ENCODE measurements around the gene FZD1.
A peak's percentile ranks its signal among the peaks of the same experiment; 100 is the strongest.

FZD1 gene

GRCh38 chr7:91264046-91264923 is at the start of gene FZD1:
Gene FZD1, plus strand, starts transcription at chr7:91264433. Its CDS starts 448 bp downstream, at chr7:91264881.
- H3K9ac ChIP-seq (ENCODE audit: low read length), result peak within 1 kb of the TSS; percentile 82
- H3K4me1 ChIP-seq (ENCODE audit: control insufficient read depth, insufficient read depth, low read length), result peaks cover 20% of the 10 kb centered on the region
- H3K4me3 ChIP-seq (ENCODE audit: low read length), result peak within 1 kb of the TSS; percentile 89
- H3K36me3 ChIP-seq (ENCODE audit: control insufficient read depth, insufficient read depth, low read length), result no peaks in the 10 kb centered on the region
- H3K9me3 ChIP-seq (ENCODE audit: control insufficient read depth, low read length), result no peaks in the 10 kb centered on the region
- H3K27me3 ChIP-seq (ENCODE audit: control insufficient read depth, insufficient read depth, low read length), result peaks cover 18% of the 10 kb centered on the region

DNA sequence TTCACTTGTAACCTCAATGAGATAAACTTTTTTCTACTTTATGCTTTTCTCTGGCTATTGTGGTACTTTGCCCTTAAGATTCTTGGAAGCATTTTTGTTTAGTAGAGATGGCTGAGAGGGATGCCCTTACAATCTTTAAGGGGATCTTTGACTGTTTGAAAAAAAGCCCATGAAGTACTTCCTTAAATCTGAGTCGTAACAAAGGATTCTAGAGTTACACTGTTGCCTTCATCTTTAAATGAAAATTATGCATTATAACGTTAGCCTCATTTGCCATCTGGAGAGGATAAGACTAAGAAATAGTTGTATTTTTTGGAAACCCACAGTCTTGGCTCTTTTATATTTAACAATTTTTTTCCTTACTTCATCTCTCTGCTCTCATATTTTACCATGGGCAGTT is 37.8 kb upstream of the FZD1 start:
- Histone ChIP-seq H3K9me3 (ENCODE audit: control insufficient read depth, low read length) (no peaks in the 10 kb centered on the region), H3K36me3 (ENCODE audit: control insufficient read depth, insufficient read depth, low read length) (no peaks in the 10 kb centered on the region), H3K9ac (ENCODE audit: low read length) (no peak overlapping the region), H3K4me1 (ENCODE audit: control insufficient read depth, insufficient read depth, low read length) (no peaks in the 10 kb centered on the region), H3K4me3 (ENCODE audit: low read length) (no peak overlapping the region), H3K27me3 (ENCODE audit: control insufficient read depth, insufficient read depth, low read length) (no peaks in the 10 kb centered on the region)

GRCh38 chr7:91228327-91228726 is 35.9 kb upstream of the FZD1 start:
- Histone ChIP-seq H3K27me3 (ENCODE audit: control insufficient read depth, insufficient read depth, low read length) (no peaks in the 10 kb centered on the region), H3K4me3 (ENCODE audit: low read length) (no peak overlapping the region), H3K36me3 (ENCODE audit: control insufficient read depth, insufficient read depth, low read length) (no peaks in the 10 kb centered on the region), H3K9me3 (ENCODE audit: control insufficient read depth, low read length) (no peaks in the 10 kb centered on the region), H3K4me1 (ENCODE audit: control insufficient read depth, insufficient read depth, low read length) (no peaks in the 10 kb centered on the region), H3K9ac (ENCODE audit: low read length) (no peak overlapping the region)

DNA sequence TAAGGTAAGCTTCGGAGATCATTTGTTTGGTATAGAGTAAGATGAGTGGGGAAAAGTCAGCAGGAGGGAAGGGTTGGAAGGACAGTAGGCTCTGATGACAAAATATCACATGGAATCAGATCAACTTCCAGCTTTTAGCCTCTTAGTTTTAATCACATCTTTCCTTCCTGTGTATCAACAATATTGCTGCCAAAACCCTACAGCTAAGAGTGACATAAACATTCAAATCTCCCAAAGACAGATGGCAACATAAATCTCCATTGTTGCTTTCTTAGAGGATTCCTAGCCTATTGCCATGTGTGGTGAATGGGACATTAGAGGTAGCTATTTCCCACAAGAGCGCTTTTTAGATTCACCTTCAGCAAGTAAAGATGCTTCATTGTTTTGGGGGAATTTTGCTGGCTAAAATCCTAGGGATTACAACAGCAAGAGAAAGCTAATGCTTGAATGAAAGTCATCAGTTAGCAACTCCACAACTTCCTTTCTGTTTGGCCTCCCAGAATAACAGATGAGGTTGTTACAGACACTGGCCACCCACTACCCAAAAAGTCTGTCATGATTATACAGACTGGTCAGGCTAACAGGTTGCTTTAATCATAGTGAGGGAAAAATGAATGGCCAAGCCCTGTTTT is 35.2 kb upstream of the FZD1 start:
- H3K27me3 ChIP-seq (ENCODE audit: control insufficient read depth, insufficient read depth, low read length), result no peaks in the 10 kb centered on the region
- H3K4me3 ChIP-seq (ENCODE audit: low read length), result no peak overlapping the region
- no peaks in the 10 kb centered on the region for H3K36me3 ChIP-seq (ENCODE audit: control insufficient read depth, insufficient read depth, low read length)
- H3K4me1 ChIP-seq (ENCODE audit: control insufficient read depth, insufficient read depth, low read length), result no peaks in the 10 kb centered on the region
- no peak overlapping the region for H3K9ac ChIP-seq (ENCODE audit: low read length)
- no peaks in the 10 kb centered on the region for H3K9me3 ChIP-seq (ENCODE audit: control insufficient read depth, low read length)

DNA sequence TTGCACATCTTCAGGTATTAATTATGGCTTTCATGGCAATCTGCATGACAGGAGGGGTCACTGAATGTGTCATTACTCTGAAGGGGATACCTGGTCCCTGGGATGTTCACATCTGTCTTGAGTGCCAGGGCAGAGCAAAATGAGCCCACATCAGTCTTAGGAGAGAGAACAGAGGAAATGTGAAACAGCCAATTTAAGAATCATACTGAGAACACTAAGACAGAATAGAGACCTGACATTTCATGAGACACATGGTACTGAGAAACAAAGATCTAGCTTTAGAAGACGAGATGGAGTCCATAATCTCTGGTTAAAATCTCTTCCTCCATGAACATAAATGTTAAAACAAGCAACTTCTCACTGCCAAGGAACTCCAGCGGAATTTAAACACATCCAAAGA is 34.1 kb upstream of the FZD1 start:
- H3K9ac ChIP-seq (ENCODE audit: low read length), result no peak overlapping the region
- H3K4me1 ChIP-seq (ENCODE audit: control insufficient read depth, insufficient read depth, low read length), result no peaks in the 10 kb centered on the region
- no peaks in the 10 kb centered on the region for H3K27me3 ChIP-seq (ENCODE audit: control insufficient read depth, insufficient read depth, low read length)
- H3K9me3 ChIP-seq (ENCODE audit: control insufficient read depth, low read length), result no peaks in the 10 kb centered on the region
- no peak overlapping the region for H3K4me3 ChIP-seq (ENCODE audit: low read length)
- no peaks in the 10 kb centered on the region for H3K36me3 ChIP-seq (ENCODE audit: control insufficient read depth, insufficient read depth, low read length)

DNA sequence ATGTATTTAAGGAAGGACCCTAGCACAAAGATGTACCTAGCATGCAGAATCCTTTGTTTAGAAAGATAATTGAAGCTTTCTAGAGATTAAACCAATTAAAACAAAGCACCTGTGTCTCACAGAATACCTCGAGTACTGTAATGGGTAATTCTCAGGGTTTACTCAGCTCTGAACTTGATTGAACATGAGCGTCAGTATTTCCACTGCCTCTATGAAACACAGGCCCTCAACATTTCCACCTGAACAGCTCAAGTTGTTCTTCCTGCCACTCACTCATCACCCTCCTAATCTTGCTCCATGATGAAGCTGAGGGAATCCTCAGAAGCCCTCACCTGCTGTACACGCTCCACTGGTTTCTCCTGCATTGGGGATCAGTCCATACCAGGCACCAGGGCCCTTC is 33.7 kb upstream of the FZD1 start:
- no peaks in the 10 kb centered on the region for H3K4me1 ChIP-seq (ENCODE audit: control insufficient read depth, insufficient read depth, low read length)
- H3K9me3 ChIP-seq (ENCODE audit: control insufficient read depth, low read length), result no peaks in the 10 kb centered on the region
- H3K27me3 ChIP-seq (ENCODE audit: control insufficient read depth, insufficient read depth, low read length), result no peaks in the 10 kb centered on the region
- H3K9ac ChIP-seq (ENCODE audit: low read length), result no peak overlapping the region
- no peak overlapping the region for H3K4me3 ChIP-seq (ENCODE audit: low read length)
- H3K36me3 ChIP-seq (ENCODE audit: control insufficient read depth, insufficient read depth, low read length), result no peaks in the 10 kb centered on the region

DNA sequence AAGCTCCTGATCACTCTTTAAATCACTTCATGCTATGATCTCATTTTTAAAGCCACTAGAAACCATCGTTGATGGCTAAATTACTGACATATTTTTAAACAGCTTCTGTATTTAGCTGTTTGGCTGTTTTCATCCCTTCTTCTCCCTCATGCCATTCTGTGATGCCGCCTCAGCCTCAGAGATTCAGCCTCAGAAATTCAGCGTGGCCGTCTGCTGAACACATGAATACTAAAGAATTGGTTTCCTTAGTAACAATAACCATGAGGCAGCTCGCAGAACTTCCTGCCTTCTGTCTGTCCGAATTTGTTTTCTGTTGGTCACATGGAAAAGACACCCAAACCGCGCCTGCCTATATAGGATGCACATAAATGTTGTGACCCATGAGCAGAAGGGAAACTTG is 31.0 kb upstream of the FZD1 start:
- no peaks in the 10 kb centered on the region for H3K4me1 ChIP-seq (ENCODE audit: control insufficient read depth, insufficient read depth, low read length)
- H3K9ac ChIP-seq (ENCODE audit: low read length), result no peak overlapping the region
- H3K36me3 ChIP-seq (ENCODE audit: control insufficient read depth, insufficient read depth, low read length), result no peaks in the 10 kb centered on the region
- H3K4me3 ChIP-seq (ENCODE audit: low read length), result no peak overlapping the region
- H3K27me3 ChIP-seq (ENCODE audit: control insufficient read depth, insufficient read depth, low read length), result no peaks in the 10 kb centered on the region
- no peaks in the 10 kb centered on the region for H3K9me3 ChIP-seq (ENCODE audit: control insufficient read depth, low read length)

GRCh38 chr7:91235211-91235832 is 28.9 kb upstream of the FZD1 start:
- Histone ChIP-seq H3K4me3 (ENCODE audit: low read length) (no peak overlapping the region), H3K36me3 (ENCODE audit: control insufficient read depth, insufficient read depth, low read length) (no peaks in the 10 kb centered on the region), H3K27me3 (ENCODE audit: control insufficient read depth, insufficient read depth, low read length) (peaks cover 2% of the 10 kb centered on the region), H3K9me3 (ENCODE audit: control insufficient read depth, low read length) (no peaks in the 10 kb centered on the region), H3K9ac (ENCODE audit: low read length) (no peak overlapping the region), H3K4me1 (ENCODE audit: control insufficient read depth, insufficient read depth, low read length) (no peaks in the 10 kb centered on the region)

DNA sequence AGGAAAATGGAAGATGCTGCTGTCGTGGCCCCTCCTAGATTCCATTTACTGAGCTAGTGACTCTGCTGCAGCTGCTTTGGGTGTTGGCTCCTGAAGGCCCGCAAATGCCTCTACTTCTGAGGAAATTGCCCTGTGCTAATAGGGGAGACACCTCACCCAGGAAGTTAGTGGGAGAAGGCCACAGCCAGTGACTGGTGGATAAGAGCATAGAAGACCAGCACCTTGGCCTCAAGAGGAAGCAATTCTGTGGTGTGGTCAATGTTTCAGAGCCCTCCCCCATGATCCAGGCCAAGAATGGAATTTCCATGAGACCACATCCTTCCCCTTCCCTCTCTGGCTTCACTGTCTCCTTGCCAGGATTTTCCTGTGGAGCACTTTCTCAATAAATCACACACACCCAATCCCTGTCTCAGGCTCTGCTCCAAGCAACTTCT is 25.0 kb upstream of the FZD1 start:
- H3K9me3 ChIP-seq (ENCODE audit: control insufficient read depth, low read length), result no peaks in the 10 kb centered on the region
- no peaks in the 10 kb centered on the region for H3K36me3 ChIP-seq (ENCODE audit: control insufficient read depth, insufficient read depth, low read length)
- H3K4me1 ChIP-seq (ENCODE audit: control insufficient read depth, insufficient read depth, low read length), result no peaks in the 10 kb centered on the region
- H3K4me3 ChIP-seq (ENCODE audit: low read length), result no peak overlapping the region
- no peak overlapping the region for H3K9ac ChIP-seq (ENCODE audit: low read length)
- H3K27me3 ChIP-seq (ENCODE audit: control insufficient read depth, insufficient read depth, low read length), result peaks cover 3% of the 10 kb centered on the region

- Histone ChIP-seq H3K9ac (ENCODE audit: low read length) (no peak overlapping the region), H3K36me3 (ENCODE audit: control insufficient read depth, insufficient read depth, low read length) (no peaks in the 10 kb centered on the region), H3K27me3 (ENCODE audit: control insufficient read depth, insufficient read depth, low read length) (peaks cover 3% of the 10 kb centered on the region), H3K4me1 (ENCODE audit: control insufficient read depth, insufficient read depth, low read length) (no peaks in the 10 kb centered on the region), H3K9me3 (ENCODE audit: control insufficient read depth, low read length) (no peaks in the 10 kb centered on the region), H3K4me3 (ENCODE audit: low read length) (no peak overlapping the region)
These were observed 24.5 kb upstream of the FZD1 start for GRCh38 chr7:91239772-91240171.

DNA sequence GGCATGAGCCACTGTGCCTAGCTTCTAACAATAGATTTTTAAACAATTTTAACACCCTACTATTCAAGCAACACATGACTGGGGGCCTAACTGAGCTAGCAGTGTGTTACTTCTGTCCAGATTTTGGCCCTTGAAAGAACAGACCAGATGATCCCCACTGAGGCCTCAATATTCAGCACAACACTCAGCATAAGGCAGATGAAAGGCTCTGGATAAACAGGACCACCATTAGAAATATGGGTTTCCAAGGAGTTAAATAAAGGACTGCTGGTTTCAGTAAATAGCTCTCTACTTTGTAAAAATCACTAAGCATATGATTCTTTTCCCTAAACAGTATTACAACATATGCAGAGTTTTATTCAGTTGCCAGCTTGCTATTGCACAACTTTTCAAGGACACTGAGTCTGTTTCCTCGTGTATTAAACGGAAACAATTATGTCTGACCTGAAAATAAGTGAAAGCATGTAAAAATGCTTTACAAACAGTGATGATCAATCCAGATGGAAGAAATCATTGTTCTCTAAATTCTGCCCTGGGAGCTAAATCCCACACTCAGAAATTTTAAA is 23.8 kb upstream of the FZD1 start:
- Histone ChIP-seq H3K27me3 (ENCODE audit: control insufficient read depth, insufficient read depth, low read length) (peaks cover 3% of the 10 kb centered on the region), H3K4me3 (ENCODE audit: low read length) (no peak overlapping the region), H3K9ac (ENCODE audit: low read length) (no peak overlapping the region), H3K9me3 (ENCODE audit: control insufficient read depth, low read length) (no peaks in the 10 kb centered on the region), H3K36me3 (ENCODE audit: control insufficient read depth, insufficient read depth, low read length) (no peaks in the 10 kb centered on the region), H3K4me1 (ENCODE audit: control insufficient read depth, insufficient read depth, low read length) (no peaks in the 10 kb centered on the region)

All from mucosa of stomach (tissue), 1 donor.